ENCODE data around the gene OR52N1. TPM values are rescaled to one million over a fixed set of nuclear protein-coding genes. Genes with fewer than 3 reads are reported as not detected.

OR52N1 gene
- total RNA-seq, 4 donors from 2014 or later = 0.07 TPM; not detected in 3

DNA sequence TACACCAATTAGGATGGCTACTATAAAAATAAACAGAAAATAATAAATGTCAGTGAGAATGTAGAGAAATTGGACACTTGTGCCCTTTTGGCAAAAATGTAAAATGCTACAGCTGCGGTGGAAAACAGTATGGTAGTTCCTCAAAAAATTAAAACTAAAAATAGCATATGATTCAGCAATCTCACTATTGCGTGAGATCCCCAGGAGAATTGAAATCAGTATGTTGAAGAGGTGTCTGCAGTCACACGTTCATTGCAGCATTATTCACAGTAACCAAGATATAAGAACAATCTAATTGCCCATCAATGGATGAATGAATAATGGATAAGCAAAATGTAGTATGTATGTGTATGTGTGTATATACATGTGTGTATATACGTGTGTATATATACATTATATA, 24.5 kb upstream of the OR52N1 start:
- no peaks in the 10 kb centered on the region for H3K36me3 ChIP-seq
- intact Hi-C loops (cut with DNase I; ENCODE audit: low total_unique reads) = no loop called here
- TF ChIP-seq POLR2A (IDR thresholded peaks at IDR 0.05) = no peak
- TF ChIP-seq, protein P1, sequence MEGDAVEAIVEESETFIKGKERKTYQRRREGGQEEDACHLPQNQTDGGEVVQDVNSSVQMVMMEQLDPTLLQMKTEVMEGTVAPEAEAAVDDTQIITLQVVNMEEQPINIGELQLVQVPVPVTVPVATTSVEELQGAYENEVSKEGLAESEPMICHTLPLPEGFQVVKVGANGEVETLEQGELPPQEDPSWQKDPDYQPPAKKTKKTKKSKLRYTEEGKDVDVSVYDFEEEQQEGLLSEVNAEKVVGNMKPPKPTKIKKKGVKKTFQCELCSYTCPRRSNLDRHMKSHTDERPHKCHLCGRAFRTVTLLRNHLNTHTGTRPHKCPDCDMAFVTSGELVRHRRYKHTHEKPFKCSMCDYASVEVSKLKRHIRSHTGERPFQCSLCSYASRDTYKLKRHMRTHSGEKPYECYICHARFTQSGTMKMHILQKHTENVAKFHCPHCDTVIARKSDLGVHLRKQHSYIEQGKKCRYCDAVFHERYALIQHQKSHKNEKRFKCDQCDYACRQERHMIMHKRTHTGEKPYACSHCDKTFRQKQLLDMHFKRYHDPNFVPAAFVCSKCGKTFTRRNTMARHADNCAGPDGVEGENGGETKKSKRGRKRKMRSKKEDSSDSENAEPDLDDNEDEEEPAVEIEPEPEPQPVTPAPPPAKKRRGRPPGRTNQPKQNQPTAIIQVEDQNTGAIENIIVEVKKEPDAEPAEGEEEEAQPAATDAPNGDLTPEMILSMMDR (IDR thresholded peaks at IDR 0.05) = no peak
- no peak overlapping the region for H3K4me3 ChIP-seq
- H3K4me1 ChIP-seq = no peaks in the 10 kb centered on the region
- H3K27ac ChIP-seq = no peak overlapping the region
- no peak for DNase-seq
- H3K27me3 ChIP-seq = no peaks in the 10 kb centered on the region
- no peaks in the 10 kb centered on the region for H3K9me3 ChIP-seq

DNA sequence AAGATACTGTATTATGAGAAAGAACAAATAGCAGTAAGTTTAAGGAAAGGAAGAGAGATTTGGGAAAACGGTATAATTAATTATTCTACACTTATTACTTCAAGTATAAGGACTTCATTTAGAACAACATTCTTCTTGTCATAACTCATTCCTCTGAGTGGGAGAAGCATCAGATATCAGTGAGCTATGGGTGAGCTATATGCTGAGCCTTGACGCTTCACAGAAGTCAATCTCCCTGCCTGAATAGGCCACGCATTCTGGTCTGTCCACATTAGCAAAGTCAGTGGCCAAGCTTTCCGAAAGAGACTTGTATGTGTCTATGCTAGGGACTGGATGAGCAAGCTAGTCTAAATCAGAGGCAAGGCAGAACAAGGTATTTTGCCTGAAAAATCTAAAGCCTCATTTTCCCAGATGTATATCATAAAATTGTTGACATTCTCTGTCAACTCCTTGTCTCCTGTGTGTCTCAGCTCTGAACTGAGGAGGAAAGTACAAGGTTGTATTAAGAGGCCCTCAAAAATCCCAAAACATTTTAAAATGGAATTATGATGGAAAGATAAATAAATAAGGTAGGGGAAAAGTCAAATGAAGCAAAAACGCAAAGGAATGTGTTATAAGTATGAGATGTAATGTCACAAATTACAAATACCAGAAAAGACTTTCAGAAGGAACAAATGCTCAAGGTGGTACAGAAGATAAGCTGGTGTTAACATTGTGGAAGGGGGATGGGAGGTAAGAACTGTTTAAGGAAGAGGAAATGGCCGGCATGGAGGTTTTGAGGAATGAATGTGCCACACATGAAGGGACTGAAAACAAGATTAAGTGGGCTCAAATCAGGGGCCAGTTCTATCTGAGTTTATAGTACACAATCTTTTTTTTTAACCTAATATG, 19.1 kb upstream of the OR52N1 start:
- Histone ChIP-seq H3K4me1 (no peaks in the 10 kb centered on the region), H3K27ac (no peak overlapping the region), H3K4me3 (no peak overlapping the region), H3K9me3 (no peaks in the 10 kb centered on the region), H3K36me3 (no peaks in the 10 kb centered on the region), H3K27me3 (no peaks in the 10 kb centered on the region)
- TF ChIP-seq, protein P1 (IDR thresholded peaks at IDR 0.05) = no peak
- TF ChIP-seq POLR2A (IDR thresholded peaks at IDR 0.05) = no peak
- DNase-seq = no peak
- intact Hi-C loops (cut with DNase I; ENCODE audit: low total_unique reads) = no loop called here

DNA sequence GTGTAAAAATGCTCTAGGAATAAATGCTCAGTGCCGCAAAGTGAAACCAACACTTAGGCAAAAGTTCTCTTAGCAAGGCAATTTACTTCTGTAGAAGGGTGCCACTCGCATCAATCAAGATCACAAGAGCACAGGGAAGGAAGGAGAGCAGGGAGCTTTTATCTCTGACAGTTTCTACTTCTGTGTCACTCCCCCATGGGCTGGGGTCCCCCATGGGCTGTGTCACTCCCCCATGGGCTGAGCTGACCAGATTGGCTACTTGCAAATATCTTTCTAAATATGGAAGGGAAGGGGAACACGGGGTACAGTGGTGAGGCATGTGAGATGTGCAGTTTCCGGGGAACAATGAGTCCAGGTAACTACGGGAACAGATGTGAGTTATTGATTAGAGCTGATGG, 18.1 kb upstream of the OR52N1 start:
- H3K36me3 ChIP-seq = no peaks in the 10 kb centered on the region
- TF ChIP-seq POLR2A (IDR thresholded peaks at IDR 0.05) = no peak
- TF ChIP-seq, protein P1 (IDR thresholded peaks at IDR 0.05) = no peak
- intact Hi-C loops (cut with DNase I; ENCODE audit: low total_unique reads) = no loop called here
- H3K4me1 ChIP-seq = no peaks in the 10 kb centered on the region
- peak overlapping the region; percentile 19 to 32 for H3K4me3 ChIP-seq
- H3K27ac ChIP-seq = no peak overlapping the region
- no peak for DNase-seq
- H3K9me3 ChIP-seq = no peaks in the 10 kb centered on the region
- H3K27me3 ChIP-seq = no peaks in the 10 kb centered on the region

DNA sequence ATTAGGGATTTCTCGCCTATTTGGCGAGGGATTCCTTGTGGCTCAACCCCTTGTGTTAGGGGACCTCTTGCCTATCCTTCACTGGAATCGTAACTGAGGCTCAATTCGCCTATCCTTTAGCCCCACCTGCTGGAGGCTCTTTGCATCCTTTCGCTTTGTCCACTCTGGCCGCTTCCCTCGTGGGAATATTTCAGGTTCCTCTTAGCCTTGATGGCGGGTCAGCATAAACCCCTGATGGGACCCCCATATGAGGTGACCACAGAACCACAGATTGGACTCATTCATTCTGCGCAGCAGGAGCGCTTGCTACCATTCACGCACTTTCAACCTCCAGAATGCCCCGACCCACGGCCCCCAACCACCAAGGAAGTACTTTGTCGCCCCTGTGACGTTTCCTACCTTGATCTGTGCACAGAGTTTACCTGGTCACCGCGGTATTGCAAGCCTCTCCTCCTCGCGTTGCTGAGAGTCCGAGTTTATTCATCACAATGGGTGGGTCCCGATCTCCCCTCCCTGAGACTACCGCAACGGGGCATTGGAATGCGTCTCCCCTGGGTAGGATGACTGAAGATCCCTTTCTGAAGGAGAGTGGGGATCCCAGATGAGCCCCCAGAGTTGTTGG, 17.5 kb upstream of the OR52N1 start, which contains the start of gene OR52N2:
Gene OR52N2, plus strand, starts transcription at position 425 of the 622 bp plus-strand sequence. CDS start 11,412 bp downstream, outside the sequence.
- H3K4me3 ChIP-seq = peak within 1 kb of the TSS; percentile 19 to 32
- H3K4me1 ChIP-seq = no peaks in the 10 kb centered on the region
- no peak for TF ChIP-seq POLR2A (IDR thresholded peaks at IDR 0.05)
- TF ChIP-seq, protein P1 (IDR thresholded peaks at IDR 0.05) = peak; percentile 73 to 85 (median 81)
- H3K9me3 ChIP-seq = no peaks in the 10 kb centered on the region
- no peak within 1 kb of the TSS for H3K27ac ChIP-seq
- no peaks in the 10 kb centered on the region for H3K36me3 ChIP-seq
- DNase-seq = peak; percentile 68
- intact Hi-C loops (cut with DNase I; ENCODE audit: low total_unique reads) = no loop called here
- H3K27me3 ChIP-seq = no peaks in the 10 kb centered on the region

DNA sequence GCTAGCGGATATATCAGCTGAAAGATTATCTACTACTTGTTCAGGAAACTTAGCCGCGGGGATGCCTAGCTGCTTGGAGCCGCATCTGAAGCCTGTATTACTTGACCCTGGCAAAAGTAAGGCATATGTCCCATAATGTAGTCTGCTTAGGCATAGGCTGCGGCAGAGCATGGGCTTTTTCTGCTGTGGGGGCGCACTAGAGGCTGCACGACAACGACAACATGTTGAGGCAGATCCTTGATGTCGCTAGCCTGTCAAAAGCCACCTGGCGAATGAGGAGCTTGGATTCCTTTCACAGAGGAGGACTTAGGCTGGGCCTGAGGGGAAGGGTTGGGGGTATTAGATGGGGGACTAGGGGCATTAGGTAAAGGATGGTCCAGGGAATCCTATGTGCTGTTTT, 16.5 kb upstream of the OR52N1 start:
- TF ChIP-seq, protein P1 (IDR thresholded peaks at IDR 0.05) = no peak
- TF ChIP-seq POLR2A (IDR thresholded peaks at IDR 0.05) = no peak
- DNase-seq = no peak
- no peaks in the 10 kb centered on the region for H3K36me3 ChIP-seq
- H3K9me3 ChIP-seq = no peaks in the 10 kb centered on the region
- intact Hi-C loops (cut with DNase I; ENCODE audit: low total_unique reads) = no loop called here
- no peaks in the 10 kb centered on the region for H3K27me3 ChIP-seq
- no peak overlapping the region for H3K27ac ChIP-seq
- H3K4me3 ChIP-seq = no peak overlapping the region
- H3K4me1 ChIP-seq = no peaks in the 10 kb centered on the region
